ENCODE measurements around the gene GRID1.

DNA sequence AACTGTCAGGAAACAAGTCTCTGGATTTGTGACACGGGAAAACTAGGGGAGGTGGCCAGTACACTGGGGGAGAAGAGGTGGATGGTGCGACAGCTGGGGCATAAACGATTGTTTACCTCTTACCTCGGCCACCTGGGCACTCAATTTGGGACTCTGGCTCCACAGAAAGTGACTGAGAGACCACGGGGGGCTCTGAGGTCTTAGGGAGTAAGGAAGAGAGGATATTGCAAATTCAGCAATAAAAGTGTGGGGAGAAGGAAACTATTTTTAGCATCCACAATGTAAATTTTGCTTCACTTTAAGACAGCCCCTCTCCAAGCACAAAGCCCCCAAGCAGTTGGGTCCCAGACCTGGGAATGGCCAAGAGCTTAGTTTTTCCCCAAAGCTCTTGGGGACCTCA is 440.5 kb downstream of the GRID1 start:
- TF ChIP-seq, protein P1, sequence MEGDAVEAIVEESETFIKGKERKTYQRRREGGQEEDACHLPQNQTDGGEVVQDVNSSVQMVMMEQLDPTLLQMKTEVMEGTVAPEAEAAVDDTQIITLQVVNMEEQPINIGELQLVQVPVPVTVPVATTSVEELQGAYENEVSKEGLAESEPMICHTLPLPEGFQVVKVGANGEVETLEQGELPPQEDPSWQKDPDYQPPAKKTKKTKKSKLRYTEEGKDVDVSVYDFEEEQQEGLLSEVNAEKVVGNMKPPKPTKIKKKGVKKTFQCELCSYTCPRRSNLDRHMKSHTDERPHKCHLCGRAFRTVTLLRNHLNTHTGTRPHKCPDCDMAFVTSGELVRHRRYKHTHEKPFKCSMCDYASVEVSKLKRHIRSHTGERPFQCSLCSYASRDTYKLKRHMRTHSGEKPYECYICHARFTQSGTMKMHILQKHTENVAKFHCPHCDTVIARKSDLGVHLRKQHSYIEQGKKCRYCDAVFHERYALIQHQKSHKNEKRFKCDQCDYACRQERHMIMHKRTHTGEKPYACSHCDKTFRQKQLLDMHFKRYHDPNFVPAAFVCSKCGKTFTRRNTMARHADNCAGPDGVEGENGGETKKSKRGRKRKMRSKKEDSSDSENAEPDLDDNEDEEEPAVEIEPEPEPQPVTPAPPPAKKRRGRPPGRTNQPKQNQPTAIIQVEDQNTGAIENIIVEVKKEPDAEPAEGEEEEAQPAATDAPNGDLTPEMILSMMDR (IDR thresholded peaks at IDR 0.05), result no peak
- TF ChIP-seq MXI1 (IDR thresholded peaks at IDR 0.05; ENCODE audit: low read depth, low read length), result no peak
- TF ChIP-seq MAX (IDR thresholded peaks at IDR 0.05; ENCODE audit: low read depth), result no peak
- TF ChIP-seq CHD2 (IDR thresholded peaks at IDR 0.05; ENCODE audit: low read length, partially characterized antibody), result no peak
- no peak for TF ChIP-seq NFIC (IDR thresholded peaks at IDR 0.05; ENCODE audit: borderline replicate concordance)
- no peak for TF ChIP-seq EZH2phosphoT487 (IDR thresholded peaks at IDR 0.05; ENCODE audit: borderline replicate concordance, low read depth)
- TF ChIP-seq JUND (IDR thresholded peaks at IDR 0.05), result no peak
- TF ChIP-seq POLR2AphosphoS5 (IDR thresholded peaks at IDR 0.05; ENCODE audit: low read depth, low read length), result no peak
- no peak for TF ChIP-seq RCOR1 (IDR thresholded peaks at IDR 0.05; ENCODE audit: low read length)
- TF ChIP-seq, protein P2, sequence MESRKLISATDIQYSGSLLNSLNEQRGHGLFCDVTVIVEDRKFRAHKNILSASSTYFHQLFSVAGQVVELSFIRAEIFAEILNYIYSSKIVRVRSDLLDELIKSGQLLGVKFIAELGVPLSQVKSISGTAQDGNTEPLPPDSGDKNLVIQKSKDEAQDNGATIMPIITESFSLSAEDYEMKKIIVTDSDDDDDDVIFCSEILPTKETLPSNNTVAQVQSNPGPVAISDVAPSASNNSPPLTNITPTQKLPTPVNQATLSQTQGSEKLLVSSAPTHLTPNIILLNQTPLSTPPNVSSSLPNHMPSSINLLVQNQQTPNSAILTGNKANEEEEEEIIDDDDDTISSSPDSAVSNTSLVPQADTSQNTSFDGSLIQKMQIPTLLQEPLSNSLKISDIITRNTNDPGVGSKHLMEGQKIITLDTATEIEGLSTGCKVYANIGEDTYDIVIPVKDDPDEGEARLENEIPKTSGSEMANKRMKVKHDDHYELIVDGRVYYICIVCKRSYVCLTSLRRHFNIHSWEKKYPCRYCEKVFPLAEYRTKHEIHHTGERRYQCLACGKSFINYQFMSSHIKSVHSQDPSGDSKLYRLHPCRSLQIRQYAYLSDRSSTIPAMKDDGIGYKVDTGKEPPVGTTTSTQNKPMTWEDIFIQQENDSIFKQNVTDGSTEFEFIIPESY (IDR thresholded peaks at IDR 0.05; ENCODE audit: borderline replicate concordance, low read depth), result no peak
